BJ (cell line): Measurements from ENCODE around the gene USP49. TPM values are rescaled to one million over a fixed set of nuclear protein-coding genes. Genes with fewer than 3 reads are reported as not detected.

Experiments used
- CTCF ChIA-PET: fragments of 350-600 bp; formaldehyde crosslinking; extraction: SDS; loops from one replicate; lab custom pipeline; 2021; ENCODE audit warnings: antibody characterized with exemption, inconsistent platforms; lab: Yijun Ruan, JAX
- POLR2A ChIA-PET: fragments of 300-600 bp; sonication (Branson Sonifier 250); formaldehyde crosslinking; extraction: SDS; loops from one replicate; lab custom pipeline; 2021; ENCODE audit warnings: antibody characterized with exemption; lab: Charles Lee
- DNase-seq: peaks from one replicate; pipeline ENCODE4 v3.0.0-alpha.2; 2011; ENCODE audit warnings: low read depth
- H3K27me3 ChIP-seq: 2 replicates; pipeline ENCODE4 v1.6.0; 2011; ENCODE audit warnings: low read length; ENCODE audit not compliant: control insufficient read depth, insufficient read depth
- H3K36me3 ChIP-seq: 2 replicates; pipeline ENCODE4 v1.5.1; 2011; ENCODE audit warnings: low read length; ENCODE audit not compliant: control insufficient read depth, insufficient read depth
- H3K4me3 ChIP-seq: 2 replicates; pipeline ENCODE4 v1.5.1; 2011; ENCODE audit warnings: low read depth, mild to moderate bottlenecking, control low read depth, low read length
- polyA plus RNA-seq: library from polyadenylated mRNA; depleted of rRNA; stranded (reverse); fragments of >200 nt; gene quantifications from 2 replicates; pipeline ENCODE4 v1.2.3, GENCODE V29; 2011
- TF ChIP-seq, protein P1 (sequence below): IDR thresholded peaks from 2 replicates; pipeline ENCODE4 v1.5.1; 2011; ENCODE audit warnings: low read depth, mild to moderate bottlenecking, control low read depth, inconsistent platforms, low read length, moderate library complexity; ENCODE audit not compliant: insufficient read depth

The USP49 gene
- polyA plus RNA-seq, 1 experiment: 1.6 TPM

DNA sequence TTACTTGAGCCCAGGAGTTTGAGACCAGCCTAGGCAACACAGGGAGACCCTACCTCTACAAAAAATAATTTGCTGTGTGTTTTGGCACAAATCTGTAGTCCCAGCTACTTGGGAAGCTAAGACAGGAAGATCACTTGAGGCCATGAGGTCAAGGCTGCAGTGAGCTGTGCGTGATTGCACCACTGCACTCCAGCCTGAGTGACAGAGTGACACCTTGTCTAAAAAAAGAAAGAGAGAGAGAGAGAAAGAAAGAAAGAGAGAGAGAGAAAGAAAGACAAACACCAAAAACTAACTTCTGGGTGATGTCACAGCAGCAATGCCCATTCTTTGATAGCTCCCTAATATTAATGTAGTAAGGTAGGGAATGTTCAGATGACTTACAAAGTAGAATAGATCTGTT is 20.4 kb downstream of the USP49 start:
- CTCF ChIA-PET: interaction anchor here (1.6 kb wide), 1 partner anchor 46 kb away, joined by 4 read pairs; the partner anchor contains the start of genes BYSL and MED20
- no peaks in the 10 kb centered on the region for H3K36me3 ChIP-seq
- DNase-seq: no peak
- no peaks in the 10 kb centered on the region for H3K27me3 ChIP-seq
- POLR2A ChIA-PET: no interaction called here
- TF ChIP-seq, protein P1, sequence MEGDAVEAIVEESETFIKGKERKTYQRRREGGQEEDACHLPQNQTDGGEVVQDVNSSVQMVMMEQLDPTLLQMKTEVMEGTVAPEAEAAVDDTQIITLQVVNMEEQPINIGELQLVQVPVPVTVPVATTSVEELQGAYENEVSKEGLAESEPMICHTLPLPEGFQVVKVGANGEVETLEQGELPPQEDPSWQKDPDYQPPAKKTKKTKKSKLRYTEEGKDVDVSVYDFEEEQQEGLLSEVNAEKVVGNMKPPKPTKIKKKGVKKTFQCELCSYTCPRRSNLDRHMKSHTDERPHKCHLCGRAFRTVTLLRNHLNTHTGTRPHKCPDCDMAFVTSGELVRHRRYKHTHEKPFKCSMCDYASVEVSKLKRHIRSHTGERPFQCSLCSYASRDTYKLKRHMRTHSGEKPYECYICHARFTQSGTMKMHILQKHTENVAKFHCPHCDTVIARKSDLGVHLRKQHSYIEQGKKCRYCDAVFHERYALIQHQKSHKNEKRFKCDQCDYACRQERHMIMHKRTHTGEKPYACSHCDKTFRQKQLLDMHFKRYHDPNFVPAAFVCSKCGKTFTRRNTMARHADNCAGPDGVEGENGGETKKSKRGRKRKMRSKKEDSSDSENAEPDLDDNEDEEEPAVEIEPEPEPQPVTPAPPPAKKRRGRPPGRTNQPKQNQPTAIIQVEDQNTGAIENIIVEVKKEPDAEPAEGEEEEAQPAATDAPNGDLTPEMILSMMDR: no peak
- H3K4me3 ChIP-seq: no peak overlapping the region

DNA sequence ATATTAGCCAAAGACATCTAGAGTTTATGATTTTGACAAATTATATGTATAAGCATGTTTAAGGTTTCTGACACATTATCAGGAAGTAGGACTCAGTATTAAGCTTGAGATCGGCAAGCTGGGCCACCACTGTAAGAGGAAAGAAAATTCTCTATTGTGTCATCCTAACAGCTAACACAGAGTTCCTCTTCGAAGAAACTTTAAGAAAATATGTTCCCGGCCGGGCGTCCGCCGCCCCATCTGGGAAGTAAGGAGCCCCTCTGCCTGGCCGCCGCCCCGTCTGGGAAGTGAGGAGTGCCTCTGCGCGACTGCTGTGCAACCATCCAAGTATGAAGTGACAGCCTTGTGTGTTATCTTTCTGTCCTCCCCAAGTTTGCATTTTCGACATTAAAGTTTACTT is 23.0 kb downstream of the USP49 start:
- Histone ChIP-seq H3K4me3 (no peak overlapping the region), H3K27me3 (no peaks in the 10 kb centered on the region), H3K36me3 (no peaks in the 10 kb centered on the region)
- TF ChIP-seq, protein P1: no peak
- DNase-seq: no peak
- ChIA-PET CTCF (interaction anchor here (1.9 kb wide), 1 partner anchor 49 kb away, joined by 5 read pairs; the partner anchor contains the start of genes BYSL and MED20), POLR2A (no interaction called here)

DNA sequence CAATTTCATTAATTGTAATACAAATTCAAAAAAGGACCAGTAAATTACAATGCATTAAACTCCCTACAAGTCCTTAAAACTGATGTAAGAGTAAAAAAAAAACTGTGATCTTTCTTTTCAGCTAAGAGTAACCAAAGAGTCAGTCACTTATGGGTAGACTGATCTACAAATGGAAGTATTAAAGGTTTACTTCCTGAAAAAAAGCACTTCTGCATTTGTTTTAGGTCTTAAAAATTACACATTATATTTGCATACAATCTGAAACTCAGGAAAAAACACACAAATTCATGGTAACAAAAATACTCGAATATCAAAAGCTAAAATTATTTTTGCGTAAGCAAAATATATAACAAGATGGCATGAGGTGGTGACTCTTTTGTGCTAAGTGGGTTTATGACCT is 23.5 kb downstream of the USP49 start:
- DNase-seq: no peak
- Histone ChIP-seq H3K27me3 (no peaks in the 10 kb centered on the region), H3K36me3 (no peaks in the 10 kb centered on the region), H3K4me3 (no peak overlapping the region)
- ChIA-PET POLR2A (no interaction called here), CTCF (interaction anchor here (1.9 kb wide), 1 partner anchor 50 kb away, joined by 5 read pairs; the partner anchor contains the start of genes BYSL and MED20)
- TF ChIP-seq, protein P1: no peak

DNA sequence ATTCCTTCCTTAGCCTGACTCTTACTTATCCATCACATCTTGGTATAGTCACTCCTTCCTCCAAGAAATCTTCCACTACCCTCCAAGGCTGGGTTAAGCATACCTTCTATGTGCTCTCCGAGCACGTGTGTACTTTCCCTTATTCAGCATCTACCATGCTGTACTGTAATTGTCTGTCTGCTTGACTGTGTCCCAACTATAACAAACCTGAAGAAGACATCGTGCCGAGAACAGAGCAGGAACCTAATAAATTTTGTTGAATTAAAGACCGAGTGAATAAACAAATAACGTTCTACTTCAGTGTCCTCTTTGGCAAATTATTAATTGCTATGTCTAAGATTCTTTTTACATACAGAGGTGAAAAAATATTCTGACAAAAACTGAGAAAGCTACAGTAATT is 35.8 kb downstream of the USP49 start:
- ChIA-PET CTCF (no interaction called here), POLR2A (no interaction called here)
- Histone ChIP-seq H3K4me3 (no peak overlapping the region), H3K27me3 (no peaks in the 10 kb centered on the region), H3K36me3 (no peaks in the 10 kb centered on the region)
- TF ChIP-seq, protein P1: no peak
- DNase-seq: no peak

DNA sequence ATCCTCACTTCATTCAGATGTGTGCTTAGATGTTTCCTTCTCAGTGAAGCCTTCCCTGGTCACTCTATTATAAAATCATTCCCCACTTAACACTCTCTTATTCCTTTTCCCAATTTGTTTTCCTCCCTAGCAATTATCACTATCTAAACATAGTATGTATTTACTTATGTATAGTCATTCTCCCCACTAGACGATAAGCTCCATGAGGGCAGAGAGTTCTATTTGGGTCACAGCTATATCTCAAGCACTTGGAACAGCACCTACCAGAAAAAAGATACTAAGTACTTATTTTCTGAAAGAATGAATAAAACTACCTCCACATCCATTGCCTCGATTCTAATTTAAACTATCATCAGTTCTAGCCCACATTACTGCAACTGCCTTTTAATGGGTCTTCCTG is 36.5 kb downstream of the USP49 start:
- POLR2A ChIA-PET: no interaction called here
- TF ChIP-seq, protein P1: no peak
- no peak for DNase-seq
- Histone ChIP-seq H3K27me3 (no peaks in the 10 kb centered on the region), H3K36me3 (no peaks in the 10 kb centered on the region), H3K4me3 (no peak overlapping the region)
- CTCF ChIA-PET: no interaction called here
